DMS53 treated with DMSO at 0.1 percent for 48 hours (cell line): ENCODE measurements around the gene LFNG.

Experiments used
- DNase-seq: peaks from one replicate; lab custom pipeline; 2025; ENCODE audit not compliant: unreplicated experiment; lab: John Stamatoyannopoulos, UW

The LFNG gene

GRCh38 chr7:2501947-2502646, 17.5 kb upstream of the LFNG start:
- DNase-seq = no peak

DNA sequence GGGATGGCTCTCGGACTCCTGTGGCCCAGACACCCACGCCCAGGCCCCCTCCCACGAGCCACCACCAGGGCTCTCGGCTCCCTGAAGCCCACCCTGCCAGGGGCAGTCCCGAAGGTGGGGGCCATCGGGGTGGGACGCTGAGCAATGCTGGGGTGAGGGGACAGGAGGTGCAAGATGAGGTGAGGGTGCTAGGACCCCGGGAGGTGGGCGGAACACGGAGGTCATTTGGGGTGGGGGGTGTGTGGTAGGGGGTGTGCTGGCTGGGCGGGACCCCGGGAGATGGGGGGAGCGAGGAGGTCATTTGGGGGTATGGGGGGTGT, 17.0 kb upstream of the LFNG start:
- no peak for DNase-seq

DNA sequence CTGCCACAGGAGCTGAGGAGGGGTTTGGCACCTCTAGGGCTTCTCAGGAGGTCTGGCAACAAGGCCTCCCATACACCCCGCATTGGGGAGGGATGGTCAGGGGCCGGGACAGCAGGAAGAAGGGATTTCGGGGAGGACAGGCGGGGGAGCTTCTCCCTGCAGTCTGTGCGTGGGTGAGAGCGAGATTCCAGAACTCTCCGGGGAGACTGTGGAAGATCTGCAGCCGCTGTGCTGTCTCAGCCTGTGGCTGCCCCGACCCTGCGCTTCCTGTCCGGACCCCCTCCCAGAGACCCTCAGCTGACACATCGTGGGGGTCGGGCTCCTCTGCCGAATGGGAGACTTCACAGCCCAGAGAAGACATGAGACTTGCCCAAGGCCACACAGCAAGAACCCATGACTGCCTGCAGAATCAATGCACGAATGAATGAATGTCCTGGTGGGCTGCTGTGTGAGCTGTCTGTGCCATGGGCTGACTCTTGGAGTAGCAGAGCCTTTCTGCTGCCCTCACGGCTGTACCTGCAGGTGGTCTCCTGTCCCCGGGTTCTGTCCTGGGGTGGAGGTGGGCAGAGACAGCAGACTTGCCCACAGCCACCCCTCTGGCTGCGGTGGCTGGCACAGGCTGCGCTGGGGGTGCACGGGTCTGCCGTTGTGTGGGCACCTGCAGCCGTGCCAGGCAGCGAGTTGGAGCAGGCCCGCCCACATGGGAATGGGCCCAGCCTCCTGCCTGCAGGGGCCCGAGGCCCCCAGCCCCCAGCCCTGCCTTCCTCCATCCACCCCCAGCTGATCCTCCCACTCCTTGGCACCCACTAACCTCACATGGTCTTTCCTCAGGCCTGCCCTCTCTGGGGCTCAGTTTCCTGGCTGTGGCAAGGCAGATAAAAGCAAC, 16.3 kb upstream of the LFNG start:
- DNase-seq = no peak

DNA sequence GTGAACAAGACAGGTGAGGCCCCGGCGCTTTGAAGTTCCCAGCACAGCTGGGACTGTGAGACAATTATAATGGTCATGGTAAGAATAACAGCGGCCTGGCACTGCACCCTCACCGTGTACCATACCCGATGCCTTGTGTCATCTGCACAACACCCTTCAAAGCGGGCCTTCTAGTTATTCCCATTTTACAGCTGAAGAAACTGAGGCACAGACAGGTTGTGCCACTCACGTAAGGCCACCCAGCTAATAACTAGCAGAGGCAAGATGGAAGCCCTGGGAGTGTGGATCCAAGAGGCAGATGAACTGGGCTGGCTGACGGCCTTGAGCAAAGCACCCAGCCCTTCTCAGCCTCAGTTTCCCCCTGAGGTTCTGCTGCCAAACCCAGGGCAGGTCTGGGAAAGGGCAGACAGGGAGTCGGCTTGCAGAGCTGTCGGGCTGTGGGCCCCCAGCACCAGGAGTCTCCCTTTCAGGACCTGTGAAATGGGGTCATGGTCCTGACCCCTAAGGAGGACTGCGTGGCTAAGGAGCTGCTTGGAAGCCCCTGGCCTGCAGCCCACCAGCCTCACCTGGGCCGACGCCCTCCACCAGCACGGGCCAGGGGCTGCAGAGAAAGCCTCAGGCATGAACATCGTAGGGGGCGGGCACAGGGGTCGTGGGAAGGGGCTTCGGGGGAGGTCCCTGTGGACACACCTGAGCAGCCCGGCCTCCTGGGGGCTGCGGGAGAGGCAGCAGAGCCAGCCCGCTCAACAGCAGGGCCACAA, 15.3 kb upstream of the LFNG start:
- DNase-seq = no peak

GRCh38 chr7:2504889-2505375, 14.6 kb upstream of the LFNG start:
- no peak for DNase-seq

DNA sequence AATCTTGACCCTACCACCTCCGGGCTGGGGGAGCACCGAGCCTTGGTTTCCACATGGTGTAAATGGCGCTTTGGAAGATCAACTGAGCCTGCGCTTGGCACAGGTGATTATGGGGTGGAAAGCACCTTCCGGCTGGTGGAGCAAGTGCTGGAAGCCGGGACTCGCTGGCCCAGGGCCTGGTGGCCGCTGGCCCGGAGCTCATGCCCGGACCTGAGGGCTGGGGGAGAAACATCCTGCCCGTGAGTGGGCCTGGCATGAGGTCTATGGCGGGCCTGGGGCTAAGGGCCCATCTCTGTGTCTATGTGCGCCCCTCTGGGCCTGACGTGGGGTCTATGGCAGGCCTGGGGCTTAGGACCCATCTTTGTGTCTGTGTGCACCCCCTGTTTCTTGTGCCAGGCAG, 14.2 kb upstream of the LFNG start:
- no peak for DNase-seq

DNA sequence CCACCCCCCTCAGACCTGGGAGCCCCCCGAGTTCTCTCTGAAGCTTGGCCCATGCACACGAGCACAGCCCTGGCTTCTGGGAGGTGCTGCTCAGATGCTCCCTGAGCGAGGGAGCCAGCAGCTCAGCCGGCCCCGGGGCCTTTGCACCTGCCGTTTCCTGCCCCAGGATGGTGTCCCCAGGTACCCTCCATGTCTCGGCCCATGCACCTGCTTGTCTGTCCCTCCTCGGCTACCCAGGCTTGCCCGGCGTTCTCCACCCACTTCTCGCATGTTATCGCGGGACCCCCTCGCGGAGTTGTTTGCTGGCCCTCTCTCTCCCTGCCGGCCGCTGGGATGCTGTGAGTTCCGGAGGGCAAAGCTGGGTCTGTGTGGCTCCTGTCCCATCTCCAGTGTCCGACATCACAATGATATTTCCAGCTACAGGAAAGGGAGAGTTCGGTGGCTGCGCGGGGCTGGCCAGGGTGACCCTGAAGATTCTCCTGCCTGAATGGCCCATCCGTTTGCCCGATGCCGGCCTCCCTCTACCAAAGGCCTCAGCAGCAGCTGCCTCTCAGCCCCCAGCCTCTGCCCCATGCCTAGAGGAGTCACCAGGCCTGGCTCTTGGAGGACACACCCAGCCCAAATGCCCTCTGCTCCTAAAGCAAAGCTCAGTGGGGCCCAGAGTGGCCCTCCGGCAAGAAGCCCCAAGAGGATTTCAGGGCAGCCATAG, 12.2 kb upstream of the LFNG start:
- DNase-seq = no peak

GRCh38 chr7:2507917-2508306, 11.7 kb upstream of the LFNG start:
- no peak for DNase-seq

DNA sequence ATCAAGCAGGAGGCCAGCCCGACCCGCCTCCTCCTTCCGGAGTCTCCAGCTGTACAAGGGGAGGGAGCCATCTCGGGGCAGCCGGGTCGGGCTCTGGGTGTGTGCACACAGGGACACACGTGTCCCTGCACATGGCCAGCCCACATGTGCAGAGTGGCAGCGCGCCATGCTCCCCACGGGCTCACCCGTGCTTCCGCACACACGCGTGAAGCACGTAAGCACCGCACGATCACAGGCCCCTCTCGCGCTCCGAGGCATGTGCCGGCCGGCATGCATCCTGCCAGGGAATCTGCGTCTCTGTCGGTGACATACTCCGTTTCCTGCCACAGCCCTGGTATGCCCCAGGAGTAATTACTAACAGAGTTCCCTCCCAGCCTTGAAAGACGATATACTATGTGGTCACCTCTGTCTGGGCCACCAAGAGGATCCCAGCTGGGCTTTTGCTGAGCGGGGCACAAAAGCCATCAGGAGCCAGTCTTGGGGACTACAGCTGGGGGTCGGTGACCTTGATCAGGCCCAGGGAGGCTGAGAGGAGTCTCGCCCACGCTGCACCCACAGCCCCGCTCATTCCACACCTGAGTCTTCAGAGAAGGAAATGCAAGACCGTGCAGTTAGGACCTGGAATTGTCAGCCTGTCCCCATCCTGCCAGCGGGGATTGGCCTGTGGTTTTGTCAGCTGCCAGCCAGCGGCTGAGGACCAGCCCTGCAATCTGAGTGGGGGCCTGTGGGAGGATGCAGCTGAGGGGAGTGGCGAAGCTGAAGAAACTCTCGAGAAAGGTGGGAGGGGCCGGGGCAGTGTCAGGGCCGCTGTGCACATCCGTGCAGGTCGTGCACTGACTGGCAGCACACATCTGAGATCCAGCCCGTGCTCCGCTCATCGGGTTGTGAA, 11.0 kb upstream of the LFNG start:
- no peak for DNase-seq

DNA sequence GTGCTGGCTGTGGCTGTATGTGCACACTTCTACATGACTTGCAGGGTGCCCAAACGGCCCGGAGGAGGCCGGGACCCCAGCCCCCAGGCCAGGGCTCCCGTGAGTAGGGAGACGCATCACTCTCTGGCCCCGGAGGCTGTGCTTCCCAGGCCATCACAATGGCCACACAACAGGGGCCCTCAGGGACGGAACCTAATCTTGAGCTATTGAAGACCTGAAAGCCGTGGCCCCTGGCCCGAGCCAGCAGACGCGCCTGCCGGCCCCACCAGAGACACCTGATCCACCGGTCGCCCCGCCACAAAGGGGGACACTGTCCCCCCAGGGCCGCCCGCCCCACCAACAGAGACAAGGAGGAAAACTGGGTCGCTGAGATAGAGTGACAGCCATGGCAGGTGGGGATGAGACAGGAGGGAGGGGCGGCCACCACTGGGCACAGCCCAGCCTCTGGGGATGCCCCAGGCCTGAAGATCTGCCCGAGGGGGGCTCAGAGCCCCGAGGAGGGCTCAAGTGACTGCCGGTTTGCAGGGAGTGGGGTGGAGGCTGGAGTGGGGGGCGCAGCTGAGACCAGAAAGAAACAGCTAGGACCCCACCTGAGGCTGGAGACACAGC, 10.2 kb upstream of the LFNG start:
- no peak for DNase-seq

GRCh38 chr7:2510130-2510776, 9.3 kb upstream of the LFNG start:
- no peak for DNase-seq

DNA sequence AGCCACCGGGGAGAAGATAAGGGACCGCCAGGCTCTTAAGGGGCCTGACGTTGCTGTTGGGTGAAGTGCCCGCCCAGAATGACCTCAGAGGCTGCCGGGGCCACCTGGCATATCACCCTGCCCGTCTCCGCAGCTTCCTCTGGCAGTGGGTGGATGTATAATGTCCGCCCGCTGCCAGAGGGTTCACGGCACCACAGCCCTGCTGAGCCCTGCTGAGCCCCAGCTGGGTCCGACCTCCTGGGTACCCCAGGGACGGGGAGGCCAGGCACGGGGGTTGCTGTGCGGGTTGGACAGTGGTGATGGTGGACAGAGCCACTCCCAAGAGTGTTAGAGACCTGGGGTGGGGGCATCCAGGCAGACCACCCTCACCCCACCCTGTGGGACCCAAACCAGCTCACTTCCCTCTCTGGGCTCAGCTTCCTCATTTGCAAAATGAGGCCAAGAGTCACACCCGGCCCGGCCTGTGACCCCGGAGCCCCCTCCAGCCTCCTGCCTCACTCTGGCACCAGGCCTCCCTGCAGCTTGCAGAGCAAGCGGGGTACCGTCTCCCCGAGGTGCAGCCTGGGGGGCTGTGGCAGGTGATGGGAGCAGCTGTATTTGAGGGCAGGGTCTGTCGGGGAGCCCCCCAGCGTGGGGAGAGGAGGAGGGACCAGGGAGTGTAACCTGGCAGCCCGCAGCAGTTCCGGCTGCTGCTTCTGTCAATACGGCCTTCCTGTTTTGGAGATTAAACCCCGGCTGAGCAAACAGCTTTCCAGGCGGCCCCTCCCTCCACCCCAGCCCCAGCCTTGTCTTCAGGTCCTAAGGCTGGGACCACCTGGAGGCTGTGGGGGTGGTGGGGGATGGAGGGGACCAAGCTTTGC, 8.4 kb upstream of the LFNG start:
- no peak for DNase-seq

DNA sequence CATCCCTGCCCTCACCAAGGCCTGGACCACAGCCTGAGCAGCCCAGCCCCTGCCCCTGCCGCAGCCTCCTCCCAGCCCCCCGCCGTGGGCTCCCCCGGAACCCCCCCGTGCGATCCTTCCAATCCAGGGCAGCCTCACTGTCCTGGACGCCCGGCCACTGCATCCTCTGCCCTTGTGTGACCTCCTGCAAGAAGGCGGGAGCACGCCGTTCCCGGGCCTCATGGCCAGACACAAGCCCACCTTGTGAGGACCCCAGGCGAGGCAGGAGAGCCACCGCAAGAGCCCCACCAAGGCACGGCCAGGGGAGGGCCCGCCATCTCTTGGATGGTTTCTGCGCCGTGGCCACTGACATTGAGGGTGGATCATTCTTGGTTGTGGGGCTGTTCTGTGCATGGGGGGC, 7.8 kb upstream of the LFNG start:
- no peak for DNase-seq

GRCh38 chr7:2512179-2512661, 7.4 kb upstream of the LFNG start:
- DNase-seq = no peak

DNA sequence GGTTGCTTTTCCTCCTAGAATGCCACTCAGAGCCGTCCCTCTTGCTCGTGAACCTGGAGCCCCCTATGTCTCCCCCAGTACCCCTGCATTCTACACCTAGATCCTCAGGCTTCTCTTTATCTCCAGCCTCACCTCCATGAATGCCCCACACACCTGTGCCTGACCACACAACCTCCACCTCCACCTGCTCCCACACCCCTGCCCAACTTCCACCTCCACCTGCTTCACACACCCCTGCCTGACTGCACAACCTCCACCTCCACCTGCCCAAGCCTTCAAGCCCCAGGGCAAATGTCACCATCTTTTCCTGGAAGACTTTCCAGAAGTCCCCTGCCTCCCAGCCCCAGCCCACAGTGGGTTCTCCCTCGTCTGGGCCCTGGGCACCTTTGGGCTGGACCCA, 6.9 kb upstream of the LFNG start:
- DNase-seq = no peak

DNA sequence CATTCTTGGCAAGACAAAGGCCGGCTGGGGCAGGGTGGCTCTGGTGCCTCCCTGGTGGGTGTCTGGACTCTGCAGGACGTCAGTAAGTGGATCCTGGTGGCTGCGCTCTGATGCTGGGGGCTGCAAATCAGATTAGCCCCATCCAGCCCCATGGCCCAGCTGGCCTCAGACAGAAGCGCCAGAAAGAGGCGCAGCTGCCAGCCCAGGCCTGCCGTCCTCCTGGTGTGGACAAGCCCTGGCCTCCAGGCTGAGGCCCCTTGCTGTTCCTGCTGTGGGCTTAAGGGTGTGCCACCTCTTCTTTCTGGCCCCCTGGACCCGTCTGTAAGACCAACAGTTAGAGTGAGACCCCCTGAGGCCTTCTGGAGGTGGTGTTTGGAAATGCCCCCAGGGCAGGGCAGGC, 5.9 kb upstream of the LFNG start:
- no peak for DNase-seq

DNA sequence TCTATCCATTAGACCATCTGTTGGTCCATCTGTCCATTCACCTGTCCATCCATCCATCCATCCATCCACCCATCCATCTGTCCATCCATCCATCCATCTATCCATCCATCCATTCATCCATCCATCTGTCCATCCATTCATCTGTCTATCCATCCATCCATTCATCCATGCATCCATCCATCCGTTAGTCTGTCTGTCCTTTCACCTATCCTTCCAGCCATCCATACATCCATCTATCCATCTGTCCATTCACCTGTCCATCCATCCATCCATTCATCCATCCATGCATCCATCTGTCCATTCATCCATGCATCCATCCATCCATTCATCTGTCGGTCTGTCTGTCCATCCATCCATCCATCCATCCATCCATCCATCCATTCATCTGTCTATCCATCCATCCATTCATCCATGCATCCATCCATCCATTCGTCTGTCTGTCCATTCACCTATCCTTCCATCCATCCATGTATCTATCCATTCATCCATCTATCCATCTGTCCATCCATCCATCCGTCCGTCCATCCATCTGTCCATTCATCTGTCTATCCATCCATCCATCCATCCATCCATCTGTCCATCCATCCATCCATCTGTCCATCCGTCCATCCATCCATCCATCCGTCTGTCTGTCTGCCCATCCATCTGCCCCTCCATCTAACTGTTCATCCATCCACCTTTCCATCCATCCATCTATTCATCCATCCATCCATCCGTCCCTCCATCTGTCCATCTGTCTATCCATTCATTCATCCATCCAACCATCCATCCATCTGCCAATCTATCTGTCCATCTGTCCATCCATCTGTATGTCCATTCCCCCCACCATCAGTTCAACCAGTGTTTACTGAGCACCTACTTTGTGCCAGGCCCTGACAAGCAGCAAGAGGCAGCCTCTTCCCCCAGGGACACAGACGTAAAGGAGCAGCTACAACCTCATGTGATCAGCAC, 4.8 kb upstream of the LFNG start:
- DNase-seq = no peak
